IPS-NIHi7 (cell line): ENCODE measurements around the gene USP17L18.
"Not testable (repeated sequence)": the region's sequence is repeated elsewhere in the genome, so short reads cannot be mapped to it uniquely, and the experiment has no call there.

Experiments
- DNase-seq: peaks from one replicate; pipeline ENCODE4 v3.0.0; 2012; ENCODE audit warnings: mixed read lengths; ENCODE audit errors: extremely low spot score

Gene USP17L18

DNA sequence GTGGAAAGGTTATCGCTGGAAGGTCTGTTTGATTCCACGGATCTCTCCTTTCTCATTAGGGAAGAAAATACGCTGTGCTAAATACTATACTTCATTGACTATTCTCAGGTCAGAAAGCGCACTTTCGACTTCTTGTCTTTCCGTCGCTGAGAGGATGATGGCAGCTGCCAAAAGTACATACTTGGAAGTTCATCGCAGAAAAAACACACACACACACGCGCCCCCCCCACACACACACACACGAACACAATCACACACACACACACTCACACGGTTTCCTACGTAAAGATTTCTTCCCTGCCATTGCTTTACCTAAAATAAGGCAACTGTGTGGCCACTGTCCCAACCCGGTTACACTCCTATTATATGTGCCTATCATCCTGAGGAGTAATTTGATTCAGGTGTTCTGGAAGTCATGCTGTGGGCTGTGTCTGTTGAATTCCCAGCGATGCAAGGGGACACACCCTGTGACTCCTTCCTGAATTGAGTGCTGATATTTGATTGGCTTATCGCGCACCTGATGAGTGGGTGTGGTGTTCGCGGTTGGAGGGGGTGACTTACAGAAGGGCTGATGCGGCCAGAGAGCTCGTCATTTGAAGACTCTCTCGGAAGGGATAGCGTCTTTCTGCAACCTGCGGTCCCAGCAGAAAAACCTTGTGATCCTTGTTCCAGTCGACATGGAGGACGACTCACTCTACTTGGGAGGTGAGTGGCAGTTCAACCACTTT, at the start of gene USP17L18:
TSS of gene USP17L18 (plus strand) at position 678 of the 728 bp plus-strand sequence. CDS start at position 678, 0 bp downstream.
- DNase-seq: not testable (repeated sequence)

GRCh38 chr4:9210357-9210756, 38.1 kb upstream of the USP17L18 start, which contains the start of gene USP17L10:
Gene USP17L10, plus strand, starts transcription at chr4:9210657. Its CDS starts 0 bp downstream, at chr4:9210657.
- DNase-seq: not testable (repeated sequence)

GRCh38 chr4:9214701-9215100, 33.7 kb upstream of the USP17L18 start:
- DNase-seq: not testable (repeated sequence)

DNA sequence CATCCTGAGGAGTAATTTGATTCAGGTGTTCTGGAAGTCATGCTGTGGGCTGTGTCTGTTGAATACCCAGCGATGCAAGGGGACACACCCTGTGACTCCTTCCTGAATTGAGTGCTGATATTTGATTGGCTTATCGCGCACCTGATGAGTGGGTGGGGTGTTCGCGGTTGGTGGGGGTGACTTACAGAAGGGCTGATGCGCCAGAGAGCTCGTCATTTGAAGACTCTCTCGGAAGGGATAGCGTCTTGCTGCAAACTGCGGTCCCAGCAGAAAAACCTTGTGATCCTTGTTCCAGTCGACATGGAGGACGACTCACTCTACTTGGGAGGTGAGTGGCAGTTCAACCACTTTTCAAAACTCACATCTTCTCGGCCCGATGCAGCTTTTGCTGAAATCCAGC, 33.3 kb upstream of the USP17L18 start, which contains the start of gene USP17L11:
TSS of gene USP17L11 (plus strand) at position 301 of the 400 bp plus-strand sequence. CDS start at position 301, 0 bp downstream.
- DNase-seq: not testable (repeated sequence)

GRCh38 chr4:9219852-9220251, 28.6 kb upstream of the USP17L18 start, which contains the start of gene USP17L12:
Gene USP17L12, plus strand, starts transcription at chr4:9220152. Its CDS starts 0 bp downstream, at chr4:9220152.
- not testable (repeated sequence) for DNase-seq

- not testable (repeated sequence) for DNase-seq
These were observed 23.8 kb upstream of the USP17L18 start, which contains the start of gene USP17L13 for GRCh38 chr4:9224596-9224995. Gene USP17L13, plus strand, starts transcription at chr4:9224896. Its CDS starts 0 bp downstream, at chr4:9224896.

GRCh38 chr4:9230249-9230648, 18.2 kb upstream of the USP17L18 start:
- DNase-seq: not testable (repeated sequence)

DNA sequence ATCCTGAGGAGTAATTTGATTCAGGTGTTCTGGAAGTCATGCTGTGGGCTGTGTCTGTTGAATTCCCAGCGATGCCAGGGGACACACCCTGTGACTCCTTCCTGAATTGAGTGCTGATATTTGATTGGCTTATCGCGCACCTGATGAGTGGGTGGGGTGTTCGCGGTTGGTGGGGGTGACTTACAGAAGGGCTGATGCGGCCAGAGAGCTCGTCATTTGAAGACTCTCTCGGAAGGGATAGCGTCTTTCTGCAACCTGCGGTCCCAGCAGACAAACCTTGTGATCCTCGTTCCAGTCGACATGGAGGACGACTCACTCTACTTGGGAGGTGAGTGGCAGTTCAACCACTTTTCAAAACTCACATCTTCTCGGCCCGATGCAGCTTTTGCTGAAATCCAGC, 14.3 kb upstream of the USP17L18 start, which contains the start of gene USP17L15:
TSS of gene USP17L15 (plus strand) at position 301 of the 400 bp plus-strand sequence. CDS start at position 301, 0 bp downstream.
- DNase-seq: not testable (repeated sequence)

DNA sequence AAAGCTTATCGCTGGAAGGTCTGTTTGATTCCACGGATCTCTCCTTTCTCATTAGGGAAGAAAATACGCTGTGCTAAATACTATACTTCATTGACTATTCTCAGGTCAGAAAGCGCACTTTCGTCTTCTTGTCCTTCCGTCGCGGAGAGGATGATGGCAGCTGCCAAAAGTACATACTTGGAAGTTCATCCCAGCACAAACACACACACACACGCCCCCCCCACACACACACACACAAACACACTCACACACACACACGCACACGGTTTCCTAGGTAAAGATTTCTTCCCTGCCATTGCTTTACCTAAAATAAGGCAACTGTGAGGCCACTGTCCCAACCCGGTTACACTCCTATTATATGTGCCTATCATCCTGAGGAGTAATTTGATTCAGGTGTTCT, 10.0 kb upstream of the USP17L18 start:
- not testable (repeated sequence) for DNase-seq

- DNase-seq: not testable (repeated sequence)
These were observed 4.9 kb upstream of the USP17L18 start, which contains the start of gene USP17L17 for GRCh38 chr4:9243579-9243978. Gene USP17L17, plus strand, starts transcription at chr4:9243879. Its CDS starts 0 bp downstream, at chr4:9243879.

DNA sequence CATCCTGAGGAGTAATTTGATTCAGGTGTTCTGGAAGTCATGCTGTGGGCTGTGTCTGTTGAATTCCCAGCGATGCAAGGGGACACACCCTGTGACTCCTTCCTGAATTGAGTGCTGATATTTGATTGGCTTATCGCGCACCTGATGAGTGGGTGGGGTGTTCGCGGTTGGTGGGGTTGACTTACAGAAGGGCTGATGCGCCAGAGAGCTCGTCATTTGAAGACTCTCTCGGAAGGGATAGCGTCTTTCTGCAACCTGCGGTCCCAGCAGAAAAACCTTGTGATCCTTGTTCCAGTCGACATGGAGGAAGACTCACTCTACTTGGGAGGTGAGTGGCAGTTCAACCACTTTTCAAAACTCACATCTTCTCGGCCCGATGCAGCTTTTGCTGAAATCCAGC, 4.6 kb downstream of the USP17L18 start, which contains the start of gene USP17L19:
TSS of gene USP17L19 (plus strand) at position 301 of the 400 bp plus-strand sequence. CDS start at position 301, 0 bp downstream.
- DNase-seq: not testable (repeated sequence)

DNA sequence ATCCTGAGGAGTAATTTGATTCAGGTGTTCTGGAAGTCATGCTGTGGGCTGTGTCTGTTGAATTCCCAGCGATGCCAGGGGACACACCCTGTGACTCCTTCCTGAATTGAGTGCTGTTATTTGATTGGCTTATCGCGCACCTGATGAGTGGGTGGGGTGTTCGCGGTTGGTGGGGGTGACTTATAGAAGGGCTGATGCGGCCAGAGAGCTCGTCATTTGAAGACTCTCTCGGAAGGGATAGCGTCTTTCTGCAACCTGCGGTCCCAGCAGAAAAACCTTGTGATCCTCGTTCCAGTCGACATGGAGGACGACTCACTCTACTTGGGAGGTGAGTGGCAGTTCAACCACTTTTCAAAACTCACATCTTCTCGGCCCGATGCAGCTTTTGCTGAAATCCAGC, 9.4 kb downstream of the USP17L18 start, which contains the start of gene USP17L20:
TSS of gene USP17L20 (plus strand) at position 301 of the 400 bp plus-strand sequence. CDS start at position 301, 0 bp downstream.
- DNase-seq: not testable (repeated sequence)

GRCh38 chr4:9262572-9262971, 14.1 kb downstream of the USP17L18 start, which contains the start of gene USP17L21:
Gene USP17L21, plus strand, starts transcription at chr4:9262872. Its CDS starts 0 bp downstream, at chr4:9262872.
- not testable (repeated sequence) for DNase-seq

DNA sequence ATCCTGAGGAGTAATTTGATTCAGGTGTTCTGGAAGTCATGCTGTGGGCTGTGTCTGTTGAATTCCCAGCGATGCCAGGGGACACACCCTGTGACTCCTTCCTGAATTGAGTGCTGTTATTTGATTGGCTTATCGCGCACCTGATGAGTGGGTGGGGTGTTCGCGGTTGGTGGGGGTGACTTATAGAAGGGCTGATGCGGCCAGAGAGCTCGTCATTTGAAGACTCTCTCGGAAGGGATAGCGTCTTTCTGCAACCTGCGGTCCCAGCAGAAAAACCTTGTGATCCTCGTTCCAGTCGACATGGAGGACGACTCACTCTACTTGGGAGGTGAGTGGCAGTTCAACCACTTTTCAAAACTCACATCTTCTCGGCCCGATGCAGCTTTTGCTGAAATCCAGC, 18.9 kb downstream of the USP17L18 start, which contains the start of gene USP17L22:
TSS of gene USP17L22 (plus strand) at position 301 of the 400 bp plus-strand sequence. CDS start at position 301, 0 bp downstream.
- DNase-seq: not testable (repeated sequence)

DNA sequence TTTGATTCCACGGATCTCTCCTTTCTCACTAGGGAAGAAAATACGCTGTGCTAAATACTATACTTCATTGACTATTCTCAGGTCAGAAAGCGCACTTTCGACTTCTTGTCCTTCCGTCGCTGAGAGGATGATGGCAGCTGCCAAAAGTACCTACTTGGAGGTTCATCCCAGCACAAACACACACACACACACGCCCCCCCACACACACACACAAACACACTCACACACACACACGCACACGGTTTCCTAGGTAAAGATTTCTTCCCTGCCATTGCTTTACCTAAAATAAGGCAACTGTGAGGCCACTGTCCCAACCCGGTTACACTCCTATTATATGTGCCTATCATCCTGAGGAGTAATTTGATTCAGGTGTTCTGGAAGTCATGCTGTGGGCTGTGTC, 23.3 kb downstream of the USP17L18 start:
- DNase-seq: not testable (repeated sequence)
